ENCODE measurements around the gene PBX4.

DNA sequence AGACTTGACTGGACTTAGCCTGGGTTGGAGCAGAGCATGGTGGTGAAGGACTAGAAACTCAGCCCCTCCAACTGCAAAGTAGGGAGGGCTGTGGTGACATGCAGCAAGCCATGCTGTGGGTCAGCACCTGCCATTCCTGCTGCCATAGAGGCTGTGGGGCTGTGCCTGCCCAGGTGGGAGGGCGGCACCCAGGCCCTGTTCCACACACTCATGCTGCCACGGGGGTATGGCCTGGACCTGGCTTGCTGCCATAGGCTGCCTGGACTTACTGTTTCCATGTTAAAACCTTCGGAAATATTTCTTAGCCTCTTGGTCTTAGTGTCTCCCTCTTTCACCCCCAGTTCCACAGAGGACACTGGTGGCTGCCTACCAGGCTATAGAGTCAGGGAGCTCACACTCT lies 51.1 kb downstream of the PBX4 start:
- TF ChIP-seq, protein P1, sequence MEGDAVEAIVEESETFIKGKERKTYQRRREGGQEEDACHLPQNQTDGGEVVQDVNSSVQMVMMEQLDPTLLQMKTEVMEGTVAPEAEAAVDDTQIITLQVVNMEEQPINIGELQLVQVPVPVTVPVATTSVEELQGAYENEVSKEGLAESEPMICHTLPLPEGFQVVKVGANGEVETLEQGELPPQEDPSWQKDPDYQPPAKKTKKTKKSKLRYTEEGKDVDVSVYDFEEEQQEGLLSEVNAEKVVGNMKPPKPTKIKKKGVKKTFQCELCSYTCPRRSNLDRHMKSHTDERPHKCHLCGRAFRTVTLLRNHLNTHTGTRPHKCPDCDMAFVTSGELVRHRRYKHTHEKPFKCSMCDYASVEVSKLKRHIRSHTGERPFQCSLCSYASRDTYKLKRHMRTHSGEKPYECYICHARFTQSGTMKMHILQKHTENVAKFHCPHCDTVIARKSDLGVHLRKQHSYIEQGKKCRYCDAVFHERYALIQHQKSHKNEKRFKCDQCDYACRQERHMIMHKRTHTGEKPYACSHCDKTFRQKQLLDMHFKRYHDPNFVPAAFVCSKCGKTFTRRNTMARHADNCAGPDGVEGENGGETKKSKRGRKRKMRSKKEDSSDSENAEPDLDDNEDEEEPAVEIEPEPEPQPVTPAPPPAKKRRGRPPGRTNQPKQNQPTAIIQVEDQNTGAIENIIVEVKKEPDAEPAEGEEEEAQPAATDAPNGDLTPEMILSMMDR (IDR thresholded peaks at IDR 0.05; ENCODE audit: insufficient read depth, low read depth, low read length) = no peak
- no peak for TF ChIP-seq EZH2 (IDR thresholded peaks at IDR 0.05; ENCODE audit: insufficient read depth, low read length)

Measured in astrocyte (in vitro differentiated cells and primary cell).